GM12801 (cell line): ENCODE results near the gene SEC14L1.

Experiments
- TF ChIP-seq, protein P1 (sequence below): IDR thresholded peaks from one replicate; pipeline ENCODE4 v1.5.1; 2011; ENCODE audit warnings: control low read depth; ENCODE audit not compliant: insufficient read length; ENCODE audit errors: extremely low read depth

The SEC14L1 gene

DNA sequence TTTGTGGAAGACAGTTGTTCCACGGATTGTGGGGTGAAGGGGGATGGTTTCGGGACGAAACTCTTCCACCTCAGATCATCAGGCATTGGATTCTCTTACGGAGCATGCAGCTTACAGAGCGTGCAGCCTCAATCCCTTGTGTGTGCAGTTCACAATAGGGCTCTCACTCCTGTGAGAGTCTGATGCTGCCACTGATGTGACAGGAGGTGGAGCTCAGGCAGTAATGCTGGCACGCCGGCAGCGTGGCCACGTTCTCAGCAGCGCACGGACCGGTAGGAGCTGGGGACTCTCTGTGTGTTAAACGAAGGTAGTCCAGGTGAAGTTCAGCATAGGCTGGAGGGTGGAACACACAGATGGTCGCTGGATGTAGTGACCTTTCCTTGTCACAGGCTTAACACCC lies 37.8 kb downstream of the SEC14L1 start:
- TF ChIP-seq, protein P1, sequence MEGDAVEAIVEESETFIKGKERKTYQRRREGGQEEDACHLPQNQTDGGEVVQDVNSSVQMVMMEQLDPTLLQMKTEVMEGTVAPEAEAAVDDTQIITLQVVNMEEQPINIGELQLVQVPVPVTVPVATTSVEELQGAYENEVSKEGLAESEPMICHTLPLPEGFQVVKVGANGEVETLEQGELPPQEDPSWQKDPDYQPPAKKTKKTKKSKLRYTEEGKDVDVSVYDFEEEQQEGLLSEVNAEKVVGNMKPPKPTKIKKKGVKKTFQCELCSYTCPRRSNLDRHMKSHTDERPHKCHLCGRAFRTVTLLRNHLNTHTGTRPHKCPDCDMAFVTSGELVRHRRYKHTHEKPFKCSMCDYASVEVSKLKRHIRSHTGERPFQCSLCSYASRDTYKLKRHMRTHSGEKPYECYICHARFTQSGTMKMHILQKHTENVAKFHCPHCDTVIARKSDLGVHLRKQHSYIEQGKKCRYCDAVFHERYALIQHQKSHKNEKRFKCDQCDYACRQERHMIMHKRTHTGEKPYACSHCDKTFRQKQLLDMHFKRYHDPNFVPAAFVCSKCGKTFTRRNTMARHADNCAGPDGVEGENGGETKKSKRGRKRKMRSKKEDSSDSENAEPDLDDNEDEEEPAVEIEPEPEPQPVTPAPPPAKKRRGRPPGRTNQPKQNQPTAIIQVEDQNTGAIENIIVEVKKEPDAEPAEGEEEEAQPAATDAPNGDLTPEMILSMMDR: no peak

DNA sequence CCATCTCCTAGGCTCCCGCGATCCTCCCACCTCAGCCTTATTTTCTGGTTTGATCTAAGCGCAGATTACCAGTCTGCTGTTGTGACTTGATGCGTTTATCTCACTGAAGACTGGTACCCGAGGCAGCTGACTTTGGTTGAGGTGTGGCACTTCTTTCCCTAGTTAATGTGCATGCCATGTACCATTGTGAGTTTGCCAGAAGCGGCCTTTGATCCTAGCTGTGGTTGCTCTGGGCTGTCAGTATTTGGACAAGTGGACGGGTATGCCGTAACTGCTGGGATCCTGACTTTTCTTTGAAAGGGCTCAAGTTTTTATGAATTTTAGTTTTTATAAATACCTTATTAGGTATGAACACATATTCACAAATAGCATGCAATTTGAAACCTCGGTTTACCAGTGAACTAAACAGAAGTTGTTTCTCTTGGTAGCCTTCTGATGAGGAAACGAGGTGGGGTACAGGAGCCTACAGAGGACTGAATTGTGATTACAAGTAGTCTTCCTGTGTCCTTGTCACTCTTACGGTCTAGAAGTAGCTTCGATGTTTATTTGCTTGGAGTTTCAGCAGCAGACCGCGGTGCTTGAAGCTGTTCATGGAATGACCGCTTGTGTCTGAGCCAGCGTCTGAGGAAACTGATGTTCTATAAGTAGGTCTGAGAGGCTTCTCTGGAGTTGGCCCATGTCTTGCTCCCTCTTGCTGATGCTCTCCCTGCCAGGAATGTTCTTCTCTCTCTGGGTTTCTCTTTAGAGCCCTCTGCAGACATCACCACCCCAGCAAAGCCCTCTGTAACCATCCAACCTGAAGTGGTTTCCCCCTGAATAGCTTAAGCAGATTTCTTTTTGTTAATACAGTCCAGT lies 40.0 kb downstream of the SEC14L1 start:
- TF ChIP-seq, protein P1: no peak

DNA sequence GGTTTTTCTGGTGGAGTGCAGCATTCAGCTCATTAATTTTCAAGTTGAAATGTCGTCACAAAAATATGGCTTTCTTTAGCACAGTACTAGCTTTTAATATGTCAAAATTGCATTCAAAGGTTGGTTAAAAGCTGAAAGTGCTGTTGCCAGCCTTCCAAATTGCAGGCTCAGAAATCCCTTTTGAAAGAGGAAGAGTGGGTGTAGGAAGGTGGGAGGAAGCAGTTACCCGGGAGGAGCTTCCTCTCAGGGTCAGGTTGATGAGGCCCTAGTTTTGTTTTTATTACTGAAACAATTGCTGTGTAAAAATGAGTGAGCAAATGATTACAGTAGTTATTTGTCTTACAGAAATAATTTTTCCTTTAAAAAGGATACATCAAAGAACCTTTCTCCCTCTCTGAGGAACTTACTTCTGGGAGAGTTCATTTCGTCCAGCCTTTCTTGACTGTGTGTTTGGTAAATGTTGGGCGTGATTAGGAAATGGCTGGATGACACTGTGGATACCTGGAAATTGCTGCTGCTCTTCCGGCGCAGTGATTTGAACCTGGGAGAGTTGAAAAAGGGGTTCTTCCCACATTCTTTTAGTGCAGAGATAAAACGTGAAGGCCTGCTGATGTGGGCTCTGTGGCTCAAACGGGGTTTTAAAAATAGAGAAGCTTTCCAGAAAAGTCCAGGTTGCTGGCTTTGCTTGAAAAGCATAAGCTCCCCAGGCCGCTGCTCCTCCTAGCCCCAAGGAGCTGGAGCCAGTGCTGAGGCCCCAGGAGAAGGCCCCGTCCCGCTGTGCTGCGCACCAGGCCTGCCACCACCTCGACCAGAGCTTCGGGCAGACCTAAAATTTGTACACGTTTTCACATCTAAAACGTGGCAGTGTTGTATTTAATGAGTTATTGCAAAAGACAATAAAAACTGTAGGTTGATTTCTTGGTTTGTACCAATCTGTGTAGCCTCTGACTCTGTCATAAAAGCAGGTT lies 41.7 kb downstream of the SEC14L1 start:
- TF ChIP-seq, protein P1: no peak

DNA sequence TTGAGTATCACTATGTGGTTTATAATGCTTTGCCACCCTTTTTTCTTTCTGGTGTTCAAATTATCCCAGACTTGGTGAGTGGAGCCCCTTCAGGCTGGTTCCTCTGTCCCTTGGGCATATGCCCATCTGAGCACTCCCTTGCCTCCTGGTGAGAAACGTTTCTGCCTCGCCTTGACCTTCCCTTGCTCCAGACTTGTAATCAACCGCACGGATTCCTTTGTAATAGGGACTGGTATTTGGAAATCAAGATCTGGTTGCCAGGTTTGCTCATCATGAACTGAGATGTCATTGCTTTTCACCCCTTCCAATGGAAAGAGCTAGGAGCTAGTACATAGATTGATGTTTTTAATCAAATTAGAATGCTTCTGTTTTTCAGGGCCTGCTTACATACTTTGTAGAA lies 43.7 kb downstream of the SEC14L1 start:
- TF ChIP-seq, protein P1: no peak

DNA sequence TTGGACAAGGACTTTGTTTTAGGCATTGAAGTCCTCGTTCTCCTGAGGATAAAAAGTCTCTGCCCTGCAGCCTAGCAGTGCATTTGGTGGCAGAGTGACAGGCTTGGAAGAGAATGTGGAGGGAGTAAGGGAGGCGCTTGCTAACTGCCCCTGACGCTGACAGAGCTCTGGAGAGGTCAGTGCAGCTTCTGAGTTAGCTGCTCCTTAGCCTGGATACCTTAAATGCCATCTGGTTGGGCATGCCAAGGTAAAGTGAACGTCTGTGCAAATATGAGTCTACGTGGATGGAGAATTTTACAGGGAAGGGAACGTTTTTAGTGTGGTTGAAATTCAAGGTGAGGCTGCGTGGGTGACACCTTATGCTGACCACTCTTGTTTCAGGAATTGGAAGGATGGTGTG lies 44.4 kb downstream of the SEC14L1 start:
- TF ChIP-seq, protein P1: no peak

DNA sequence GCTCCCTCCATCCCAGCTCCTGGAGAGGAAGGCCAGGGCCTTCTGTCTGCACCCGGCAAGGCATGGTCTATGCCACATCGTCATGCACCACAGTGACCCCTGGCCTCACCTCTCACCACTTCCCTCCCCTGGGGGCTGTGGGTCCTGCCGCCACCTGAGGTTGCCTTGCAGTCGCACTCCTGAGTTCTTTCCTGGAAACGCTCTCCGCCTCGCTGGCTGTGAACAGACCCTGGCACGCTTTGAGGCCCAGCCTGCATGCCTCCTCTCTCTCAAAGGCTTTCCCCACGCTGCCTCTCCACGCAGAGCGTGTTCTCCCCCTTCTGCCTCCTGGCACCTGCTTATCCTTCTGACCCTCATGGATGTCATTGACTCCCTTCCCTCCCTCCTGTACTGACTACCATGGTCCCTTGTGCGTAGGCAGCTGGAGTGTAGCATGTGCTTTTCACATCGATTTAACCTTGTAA lies 45.4 kb downstream of the SEC14L1 start:
- TF ChIP-seq, protein P1: no peak
